WTC11 (cell line): ENCODE data around the gene GATC. TPM values are rescaled to one million over a fixed set of nuclear protein-coding genes. Genes with fewer than 3 reads are reported as not detected.

Experiments used
- ATAC-seq: fragments of 200-7000 bp; cut with Tn5 transposase; 2 replicates; pipeline ENCODE4 v1.10.0; 2021; ENCODE audit warnings: mild to moderate bottlenecking, moderate library complexity
- CTCF ChIA-PET: fragments of 300-600 bp; sonication (Branson Sonifier 250); formaldehyde crosslinking; loops from one replicate; lab custom pipeline; 2021; ENCODE audit warnings: antibody characterized with exemption; lab: Charles Lee
- POLR2A ChIA-PET: fragments of 350-600 bp; sonication (Branson Sonifier 250); formaldehyde crosslinking; loops from one replicate; lab custom pipeline; 2021; ENCODE audit warnings: antibody characterized with exemption; lab: Charles Lee
- DNase-seq: peaks from one replicate; pipeline ENCODE4 v3.0.0; 2021; ENCODE audit warnings: low spot score
- H3K27ac Mint-ChIP-seq: 2 replicates; pipeline ENCODE4 v1.8.0; 2021; ENCODE audit warnings: mixed read lengths
- H3K27me3 Mint-ChIP-seq: 2 replicates; pipeline ENCODE4 v1.8.0; 2021; ENCODE audit warnings: low read depth, mild to moderate bottlenecking, moderate library complexity, mixed read lengths
- H3K36me3 Mint-ChIP-seq: 2 replicates; pipeline ENCODE4 v1.8.0; 2021; ENCODE audit warnings: mixed read lengths
- H3K4me1 Mint-ChIP-seq: 2 replicates; pipeline ENCODE4 v1.8.0; 2022; ENCODE audit warnings: mixed read lengths
- H3K4me3 Mint-ChIP-seq: 2 replicates; pipeline ENCODE4 v1.8.0; 2021; ENCODE audit warnings: mild to moderate bottlenecking, moderate library complexity, mixed read lengths
- H3K9me3 Mint-ChIP-seq: 2 replicates; pipeline ENCODE4 v1.8.0; 2021; ENCODE audit warnings: mixed read lengths
- ATF2 ChIP-seq: sonication (generic); formaldehyde crosslinking; IDR thresholded peaks from 2 replicates; pipeline ENCODE4 v1.8.1; 2022; ENCODE audit warnings: low read depth, missing genetic modification reagents, borderline replicate concordance
- ATF3 ChIP-seq: sonication (generic); formaldehyde crosslinking; conservative IDR thresholded peaks from 2 replicates; pipeline ENCODE4 v1.8.1; 2022; ENCODE audit warnings: mild to moderate bottlenecking, missing genetic modification reagents
- CBFB ChIP-seq: sonication (generic); formaldehyde crosslinking; IDR thresholded peaks from 2 replicates; pipeline ENCODE4 v1.8.1; 2022; ENCODE audit warnings: mild to moderate bottlenecking, low read depth, missing genetic modification reagents
- E2F5 ChIP-seq: sonication (generic); formaldehyde crosslinking; IDR thresholded peaks from 2 replicates; pipeline ENCODE4 v1.8.1; 2022; ENCODE audit warnings: mild to moderate bottlenecking, moderate library complexity, missing genetic modification reagents
- ELF4 ChIP-seq: sonication (generic); formaldehyde crosslinking; IDR thresholded peaks from 2 replicates; pipeline ENCODE4 v1.8.1; 2022; ENCODE audit warnings: low read depth, mild to moderate bottlenecking, moderate library complexity, missing genetic modification reagents
- ETV6 ChIP-seq: sonication (generic); formaldehyde crosslinking; IDR thresholded peaks from 2 replicates; pipeline ENCODE4 v1.8.1; 2022; ENCODE audit warnings: mild to moderate bottlenecking, missing genetic modification reagents
- FOXJ3 ChIP-seq: sonication (generic); formaldehyde crosslinking; IDR thresholded peaks from 2 replicates; pipeline ENCODE4 v1.9.0; 2021; ENCODE audit warnings: missing genetic modification reagents, mild to moderate bottlenecking, borderline replicate concordance
- NFYB ChIP-seq: sonication (generic); formaldehyde crosslinking; conservative IDR thresholded peaks from 2 replicates; pipeline ENCODE4 v1.8.0; 2022; ENCODE audit warnings: low read depth, missing genetic modification reagents
- PREB ChIP-seq: sonication (generic); formaldehyde crosslinking; IDR thresholded peaks from 2 replicates; pipeline ENCODE4 v1.8.1; 2022; ENCODE audit warnings: mild to moderate bottlenecking, missing genetic modification reagents, moderate library complexity, borderline replicate concordance
- SP1 ChIP-seq: sonication (generic); formaldehyde crosslinking; conservative IDR thresholded peaks from 2 replicates; pipeline ENCODE4 v1.8.1; 2022; ENCODE audit warnings: missing genetic modification reagents
- STAT6 ChIP-seq: sonication (generic); formaldehyde crosslinking; conservative IDR thresholded peaks from 2 replicates; pipeline ENCODE4 v1.8.1; 2023; ENCODE audit warnings: mild to moderate bottlenecking, low read depth, missing genetic modification reagents, moderate library complexity
- TCF7 ChIP-seq: sonication (generic); formaldehyde crosslinking; IDR thresholded peaks from 2 replicates; pipeline ENCODE4 v1.8.0; 2022; ENCODE audit warnings: mild to moderate bottlenecking, low read depth, missing genetic modification reagents, moderate library complexity
- TP53 ChIP-seq: sonication (generic); formaldehyde crosslinking; IDR thresholded peaks from 2 replicates; pipeline ENCODE4 v1.8.1; 2023; ENCODE audit warnings: mild to moderate bottlenecking, missing genetic modification reagents
- ZNF219 ChIP-seq: sonication (generic); formaldehyde crosslinking; IDR thresholded peaks from 2 replicates; pipeline ENCODE4 v1.8.0; 2023; ENCODE audit warnings: missing genetic modification reagents, mild to moderate bottlenecking, borderline replicate concordance
- ZNF281 ChIP-seq: sonication (generic); formaldehyde crosslinking; IDR thresholded peaks from 2 replicates; pipeline ENCODE4 v1.8.0; 2023; ENCODE audit warnings: mild to moderate bottlenecking, missing genetic modification reagents
- ZNF423 ChIP-seq: fragments of 250-450 bp; sonication (Bioruptor Pico); IDR thresholded peaks from 2 replicates; pipeline ENCODE4 v2.1.2; 2022; ENCODE audit warnings: mild to moderate bottlenecking, moderate library complexity
- ZNF512 ChIP-seq: sonication (generic); formaldehyde crosslinking; IDR thresholded peaks from 2 replicates; pipeline ENCODE4 v1.8.1; 2022; ENCODE audit warnings: missing genetic modification reagents, borderline replicate concordance
- ZSCAN18 ChIP-seq: fragments of 250-450 bp; sonication (Bioruptor Pico); IDR thresholded peaks from 2 replicates; pipeline ENCODE4 v2.1.2; 2022; ENCODE audit warnings: mild to moderate bottlenecking, moderate library complexity
- total RNA-seq: library from RNA; stranded (reverse); gene quantifications from 3 replicates; pipeline ENCODE4 v1.2.3, GENCODE V29; 2021

The GATC gene
- total RNA-seq, 1 experiment from 2014 or later = 33.9 TPM

- peaks cover 16% of the 10 kb centered on the region for H3K4me1 Mint-ChIP-seq
- no peaks in the 10 kb centered on the region for H3K9me3 Mint-ChIP-seq
- peak overlapping the region; percentile 9; the same call in 1 of the 2 replicates for H3K27ac Mint-ChIP-seq
- DNase-seq (no peak), ATAC-seq (peak; percentile 6; the same call in 1 of the 2 replicates)
- no peak overlapping the region for H3K4me3 Mint-ChIP-seq
- H3K36me3 Mint-ChIP-seq = no peaks in the 10 kb centered on the region
- POLR2A ChIA-PET = interaction anchor here (0.6 kb wide), 1 partner anchor 578 kb away, joined by 7 read pairs; no protein-coding TSS in a partner anchor
- H3K27me3 Mint-ChIP-seq = no peaks in the 10 kb centered on the region
- TF ChIP-seq PREB (CRISPR knock-in tag) (no peak), E2F5 (CRISPR knock-in tag) (no peak), ZNF219 (CRISPR knock-in tag) (no peak), CBFB (CRISPR knock-in tag) (no peak), SP1 (CRISPR knock-in tag) (no peak), TP53 (no peak), ATF2 (CRISPR knock-in tag) (no peak), STAT6 (CRISPR knock-in tag) (no peak), ZNF512 (CRISPR knock-in tag) (no peak), ZSCAN18 (no peak), TCF7 (CRISPR knock-in tag) (no peak), ZNF423 (CRISPR knock-in tag) (no peak), NFYB (no peak), ATF3 (CRISPR knock-in tag) (no peak), FOXJ3 (CRISPR knock-in tag) (no peak)
- CTCF ChIA-PET = interaction anchor here (0.8 to 3.0 kb wide), 8 partner anchors 14 to 175 kb away, joined by 3 to 10 read pairs (median 4); partner anchors contain the start of genes DYNLL1 and SIRT4
These were observed 28.3 kb downstream of the GATC start for GRCh38 chr12:120474616-120474960.

GRCh38 chr12:120475643-120476042, 29.4 kb downstream of the GATC start:
- CTCF ChIA-PET = interaction anchor here (1.0 to 3.0 kb wide), 6 partner anchors 18 to 140 kb away, joined by 3 to 10 read pairs (median 4); partner anchors contain the start of gene COX6A1
- ATAC-seq (no peak), DNase-seq (no peak)
- Mint-ChIP-seq H3K27ac (no peak overlapping the region), H3K9me3 (no peaks in the 10 kb centered on the region), H3K36me3 (no peaks in the 10 kb centered on the region), H3K27me3 (no peaks in the 10 kb centered on the region), H3K4me1 (peaks cover 16% of the 10 kb centered on the region), H3K4me3 (no peak overlapping the region)
- POLR2A ChIA-PET = no interaction called here
- no peak for TF ChIP-seq ETV6 (CRISPR knock-in tag)
- no peak for TF ChIP-seq ELF4
- no peak for TF ChIP-seq ATF2 (CRISPR knock-in tag)
- TF ChIP-seq TCF7 (CRISPR knock-in tag) = no peak
- TF ChIP-seq ZNF281 = no peak
